Keratinocyte (primary cell): ENCODE results near the gene PYGB. TPM values are rescaled to one million over a fixed set of nuclear protein-coding genes. Genes with fewer than 3 reads are reported as not detected.

Experiments
- DNase-seq: peaks from one replicate; pipeline ENCODE4 v3.0.0-alpha.2; 2011; ENCODE audit warnings: low read depth, missing footprints, low spot score
- FAIRE-seq: peaks from 2 replicates; lab custom pipeline; 2011; peaks lifted over from hg19 to GRCh38; lab: Jason Lieb, UNC
- H2AFZ ChIP-seq: 2 replicates; pipeline ENCODE4 v1.6.0; 2012; ENCODE audit warnings: low read length, control low read depth, inconsistent platforms; ENCODE audit not compliant: control insufficient read depth
- H3K27ac ChIP-seq: 2 replicates; pipeline ENCODE4 v1.5.1; 2011; ENCODE audit warnings: low read length; ENCODE audit not compliant: control insufficient read depth, insufficient read depth
- H3K27me3 ChIP-seq: 3 replicates; pipeline ENCODE4 v1.6.0; 2011; ENCODE audit warnings: low read length; ENCODE audit not compliant: control insufficient read depth, insufficient read depth; ENCODE audit errors: extremely low read depth
- H3K36me3 ChIP-seq, 2 experiments: 2 replicates in 1 of 2; 3 replicates in 1 of 2; pipeline ENCODE4 v1.5.1; 2011; ENCODE audit warnings: low read length in 2 of 2, mild to moderate bottlenecking in 1 of 2; ENCODE audit not compliant: control insufficient read depth in 2 of 2, insufficient read depth in 2 of 2; ENCODE audit errors: extremely low read depth in 1 of 2
- H3K4me1 ChIP-seq: 3 replicates; pipeline ENCODE4 v1.5.1; 2011; ENCODE audit warnings: low read length; ENCODE audit not compliant: control insufficient read depth, insufficient read depth; ENCODE audit errors: extremely low read depth
- H3K4me2 ChIP-seq: 3 replicates; pipeline ENCODE4 v1.6.0; 2011; ENCODE audit warnings: low read depth, low read length; ENCODE audit not compliant: control insufficient read depth, insufficient read depth; ENCODE audit errors: extremely low read depth
- H3K4me3 ChIP-seq, 3 experiments: fragments of 200-600 bp in 1 of 3; sonication (generic) in 1 of 3; 2 replicates in 2 of 3; 3 replicates in 1 of 3; pipeline ENCODE4 v1.5.1; 2011 to 2016; ENCODE audit warnings: low read length in 3 of 3, mild to moderate bottlenecking in 3 of 3, control low read depth in 2 of 3, inconsistent platforms in 1 of 3, low read depth in 1 of 3, mixed read lengths in 1 of 3, mixed run types in 1 of 3, moderate library complexity in 1 of 3; ENCODE audit not compliant: control insufficient read depth in 2 of 3, insufficient read depth in 2 of 3; ENCODE audit errors: extremely low read depth in 1 of 3
- H3K79me2 ChIP-seq: 2 replicates; pipeline ENCODE4 v1.6.0; 2012; ENCODE audit warnings: low read length; ENCODE audit not compliant: control insufficient read depth, insufficient read depth
- H3K9ac ChIP-seq: 3 replicates; pipeline ENCODE4 v1.6.0; 2011; ENCODE audit warnings: low read length; ENCODE audit not compliant: control insufficient read depth, insufficient read depth; ENCODE audit errors: extremely low read depth
- H3K9me1 ChIP-seq: 3 replicates; pipeline ENCODE4 v1.6.0; 2011; ENCODE audit warnings: low read length; ENCODE audit not compliant: control insufficient read depth, insufficient read depth; ENCODE audit errors: extremely low read depth
- H3K9me3 ChIP-seq: 2 replicates; pipeline ENCODE4 v1.5.1; 2012; ENCODE audit warnings: low read depth, low read length; ENCODE audit not compliant: control insufficient read depth
- H4K20me1 ChIP-seq: 3 replicates; pipeline ENCODE4 v1.6.0; 2011; ENCODE audit warnings: low read length; ENCODE audit not compliant: control insufficient read depth, insufficient read depth; ENCODE audit errors: extremely low read depth
- EZH2 ChIP-seq: IDR thresholded peaks from one replicate; pipeline ENCODE4 v1.6.1; 2012; ENCODE audit warnings: inconsistent platforms, mild to moderate bottlenecking, low read length, moderate library complexity
- dilution Hi-C: fragments of 300-500 bp; cut with MboI; formaldehyde crosslinking; loops from one replicate; pipeline ENCODE4 v1.7.0; 2020; ENCODE audit warnings: low sequenced_read_pairs; ENCODE audit not compliant: extremely low pct_ligation_motif_present
- polyA plus RNA-seq, 5 experiments: library from polyadenylated mRNA; depleted of rRNA in 3 of 5; stranded (reverse) in 3 of 5; stranded (forward) in 1 of 5; unstranded in 1 of 5; fragments of >200 nt; gene quantifications; 1 replicate in 1 of 5; 2 replicates in 3 of 5; 3 replicates in 1 of 5; pipeline versions ENCODE4 v1.2.1 to v1.2.3, GENCODE V29; 2011 to 2012; ENCODE audit warnings: missing spikeins in 2 of 5, low read depth in 1 of 5, low replicate concordance in 1 of 5
- TF ChIP-seq, protein P1 (sequence below), 3 experiments: IDR thresholded peaks in 1 of 3; conservative IDR thresholded peaks in 1 of 3; optimal IDR thresholded peaks in 1 of 3; 2 replicates in 2 of 3; 3 replicates in 1 of 3; pipeline versions ENCODE3 to v1.5.1; 2011; ENCODE audit warnings: low read length in 3 of 3, mild to moderate bottlenecking in 3 of 3, moderate library complexity in 2 of 3, control low read depth in 1 of 3, inconsistent platforms in 1 of 3; ENCODE audit not compliant: insufficient read depth in 2 of 3; ENCODE audit errors: extremely low read depth in 1 of 3

Gene PYGB
- polyA plus RNA-seq, 1 donor (not counting 4 experiments of a cell fraction or from before 2014, with no cell fraction given), result 78.3 TPM

- FAIRE-seq (no peak), DNase-seq (no peak)
- Histone ChIP-seq H3K79me2 (no peaks in the 10 kb centered on the region), H2AFZ (no peak overlapping the region), H3K9me3 (no peaks in the 10 kb centered on the region), H3K9ac (no peak overlapping the region), H4K20me1 (no peaks in the 10 kb centered on the region), H3K36me3 (peaks cover 0 to 2% of the 10 kb centered on the region in 2 experiments), H3K4me1 (no peaks in the 10 kb centered on the region), H3K4me3 (no peak overlapping the region), H3K4me2 (no peak overlapping the region), H3K9me1 (no peaks in the 10 kb centered on the region), H3K27me3 (no peaks in the 10 kb centered on the region), H3K27ac (no peak overlapping the region)
- TF ChIP-seq EZH2, result no peak
- TF ChIP-seq, protein P1, sequence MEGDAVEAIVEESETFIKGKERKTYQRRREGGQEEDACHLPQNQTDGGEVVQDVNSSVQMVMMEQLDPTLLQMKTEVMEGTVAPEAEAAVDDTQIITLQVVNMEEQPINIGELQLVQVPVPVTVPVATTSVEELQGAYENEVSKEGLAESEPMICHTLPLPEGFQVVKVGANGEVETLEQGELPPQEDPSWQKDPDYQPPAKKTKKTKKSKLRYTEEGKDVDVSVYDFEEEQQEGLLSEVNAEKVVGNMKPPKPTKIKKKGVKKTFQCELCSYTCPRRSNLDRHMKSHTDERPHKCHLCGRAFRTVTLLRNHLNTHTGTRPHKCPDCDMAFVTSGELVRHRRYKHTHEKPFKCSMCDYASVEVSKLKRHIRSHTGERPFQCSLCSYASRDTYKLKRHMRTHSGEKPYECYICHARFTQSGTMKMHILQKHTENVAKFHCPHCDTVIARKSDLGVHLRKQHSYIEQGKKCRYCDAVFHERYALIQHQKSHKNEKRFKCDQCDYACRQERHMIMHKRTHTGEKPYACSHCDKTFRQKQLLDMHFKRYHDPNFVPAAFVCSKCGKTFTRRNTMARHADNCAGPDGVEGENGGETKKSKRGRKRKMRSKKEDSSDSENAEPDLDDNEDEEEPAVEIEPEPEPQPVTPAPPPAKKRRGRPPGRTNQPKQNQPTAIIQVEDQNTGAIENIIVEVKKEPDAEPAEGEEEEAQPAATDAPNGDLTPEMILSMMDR (optimal IDR thresholded peaks at IDR 0.05 in 1 of 3, IDR thresholded peaks at IDR 0.05 in 1 of 3, conservative IDR thresholded peaks at IDR 0.05 in 1 of 3; ENCODE audit: extremely low read depth in 1 of 3, insufficient read depth in 2 of 3, low read length in 3 of 3), result no peak
- dilution Hi-C loops, result no loop called here
Measured at GRCh38 chr20:25323496-25324246, 75.8 kb downstream of the PYGB start.

DNA sequence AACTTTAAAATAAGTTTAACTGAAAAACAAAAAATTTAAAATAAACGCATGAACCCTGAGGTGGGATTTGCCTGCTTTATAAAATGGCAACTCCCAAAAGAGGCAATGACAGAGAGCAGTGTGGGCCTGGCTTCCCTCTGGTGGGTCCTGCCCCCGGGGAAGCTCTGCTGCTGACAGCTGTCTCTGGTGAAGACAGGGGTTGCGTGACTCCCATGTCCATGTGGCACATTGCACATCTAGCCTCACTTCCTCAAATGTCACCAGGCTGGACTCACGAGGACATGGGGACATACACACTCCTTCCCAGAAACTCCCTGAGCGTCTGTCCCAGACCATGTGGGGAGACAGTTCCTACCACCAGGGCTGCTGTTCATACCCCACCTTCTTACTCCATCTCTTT lies 76.5 kb downstream of the PYGB start:
- Histone ChIP-seq H3K9me1 (no peaks in the 10 kb centered on the region), H2AFZ (no peak overlapping the region), H3K36me3 (peaks cover 0 to 2% of the 10 kb centered on the region in 2 experiments), H3K27ac (no peak overlapping the region), H3K9me3 (no peaks in the 10 kb centered on the region), H4K20me1 (no peaks in the 10 kb centered on the region), H3K4me3 (no peak overlapping the region), H3K4me1 (no peaks in the 10 kb centered on the region), H3K79me2 (no peaks in the 10 kb centered on the region), H3K4me2 (no peak overlapping the region), H3K9ac (no peak overlapping the region), H3K27me3 (no peaks in the 10 kb centered on the region)
- no peak for FAIRE-seq
- dilution Hi-C loops, result no loop called here
- TF ChIP-seq, protein P1 (optimal IDR thresholded peaks at IDR 0.05 in 1 of 3, IDR thresholded peaks at IDR 0.05 in 1 of 3, conservative IDR thresholded peaks at IDR 0.05 in 1 of 3; ENCODE audit: extremely low read depth in 1 of 3, insufficient read depth in 2 of 3, low read length in 3 of 3), result no peak
- TF ChIP-seq EZH2, result no peak
- DNase-seq, result no peak
